ENCODE data around the gene PDE1A.
"Not testable (repeated sequence)": the region's sequence is repeated elsewhere in the genome, so short reads cannot be mapped to it uniquely, and the experiment has no call there.

The PDE1A gene

DNA sequence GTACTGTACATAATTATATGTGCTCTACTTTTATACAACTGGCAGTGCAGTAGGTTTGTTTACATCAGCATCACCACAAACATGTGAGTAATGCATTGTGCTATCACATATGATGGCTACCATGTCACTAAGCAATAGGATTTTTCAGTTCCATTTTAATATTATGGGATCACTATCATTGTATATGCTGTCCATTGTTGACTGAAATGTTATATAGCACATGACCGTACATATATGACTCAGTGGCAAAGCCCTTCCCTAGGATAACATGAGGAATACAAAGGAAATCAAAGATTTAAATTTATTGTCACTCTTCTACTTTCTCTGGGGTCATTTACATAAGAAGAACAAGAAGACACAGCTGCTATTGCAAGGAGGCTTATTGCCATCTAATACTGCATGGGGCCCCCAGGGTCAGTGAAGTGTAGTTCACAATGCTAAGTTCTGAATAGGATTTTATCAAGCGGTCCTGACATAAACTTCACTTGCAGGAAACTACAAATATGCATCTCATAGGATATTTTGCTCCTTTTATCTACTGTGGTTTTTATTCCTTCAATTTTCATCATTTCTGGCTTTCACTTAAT, 21.8 kb downstream of the PDE1A start:
- no peak for DNase-seq

DNA sequence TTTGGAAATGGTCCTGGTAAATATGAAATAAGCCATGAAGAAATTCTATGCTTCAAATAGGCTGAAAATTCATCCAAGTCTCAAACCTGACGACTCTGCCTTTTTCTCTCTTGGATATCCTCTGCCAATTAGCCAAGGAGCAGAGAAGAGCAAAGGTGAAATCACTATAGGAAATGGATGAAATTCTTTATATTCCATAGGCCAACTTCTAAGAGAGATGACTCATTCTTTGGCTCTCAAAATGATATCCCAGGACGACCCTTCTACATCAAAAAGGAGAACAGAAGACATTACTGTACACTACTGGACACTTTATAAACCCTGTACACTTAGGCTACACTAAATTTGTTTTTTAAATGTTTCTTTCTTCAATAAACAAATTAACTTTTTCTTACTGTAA, 22.7 kb downstream of the PDE1A start:
- DNase-seq = no peak

DNA sequence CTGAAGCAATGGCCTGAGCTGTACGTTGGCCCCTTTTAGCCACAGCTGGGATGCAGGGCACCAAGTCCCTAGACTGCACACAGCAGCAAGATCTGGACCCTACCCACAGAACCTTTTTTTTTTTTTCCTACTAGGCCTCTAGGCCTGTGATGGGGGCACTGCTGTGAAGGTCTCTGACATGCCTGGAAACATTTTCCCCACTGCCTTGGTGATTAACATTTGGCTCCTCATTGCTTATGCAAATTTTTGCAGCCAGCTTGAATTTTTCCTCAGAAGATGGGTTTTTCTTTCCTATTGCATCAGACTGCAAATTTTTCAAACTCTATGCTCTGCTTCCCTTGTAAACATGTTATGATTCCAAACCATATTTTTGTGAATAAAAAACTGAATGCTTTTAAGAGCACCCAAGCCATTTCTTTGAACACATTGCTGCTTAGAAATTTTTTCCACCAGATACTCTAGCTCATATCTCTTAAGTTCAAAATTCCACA, 33.5 kb downstream of the PDE1A start:
- no peak for DNase-seq

DNA sequence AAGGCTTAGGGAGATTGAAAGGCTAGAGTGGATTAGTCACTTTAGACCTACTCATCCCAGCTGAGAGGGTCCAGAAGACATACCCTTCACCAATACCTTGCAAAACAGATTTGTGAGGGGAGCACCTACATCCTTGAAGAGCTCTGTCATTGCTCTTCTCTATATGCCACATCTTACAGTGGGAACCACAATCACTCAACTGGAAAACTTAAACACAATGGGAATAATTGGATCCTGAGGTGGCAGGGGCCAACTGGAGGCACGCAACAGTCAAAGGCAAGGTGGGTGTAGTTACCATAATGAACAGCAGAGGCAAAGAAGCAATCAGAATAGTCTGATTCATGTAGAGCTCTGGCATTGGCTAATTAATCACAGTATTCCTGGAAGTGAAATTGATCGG, 35.4 kb downstream of the PDE1A start:
- no peak for DNase-seq

DNA sequence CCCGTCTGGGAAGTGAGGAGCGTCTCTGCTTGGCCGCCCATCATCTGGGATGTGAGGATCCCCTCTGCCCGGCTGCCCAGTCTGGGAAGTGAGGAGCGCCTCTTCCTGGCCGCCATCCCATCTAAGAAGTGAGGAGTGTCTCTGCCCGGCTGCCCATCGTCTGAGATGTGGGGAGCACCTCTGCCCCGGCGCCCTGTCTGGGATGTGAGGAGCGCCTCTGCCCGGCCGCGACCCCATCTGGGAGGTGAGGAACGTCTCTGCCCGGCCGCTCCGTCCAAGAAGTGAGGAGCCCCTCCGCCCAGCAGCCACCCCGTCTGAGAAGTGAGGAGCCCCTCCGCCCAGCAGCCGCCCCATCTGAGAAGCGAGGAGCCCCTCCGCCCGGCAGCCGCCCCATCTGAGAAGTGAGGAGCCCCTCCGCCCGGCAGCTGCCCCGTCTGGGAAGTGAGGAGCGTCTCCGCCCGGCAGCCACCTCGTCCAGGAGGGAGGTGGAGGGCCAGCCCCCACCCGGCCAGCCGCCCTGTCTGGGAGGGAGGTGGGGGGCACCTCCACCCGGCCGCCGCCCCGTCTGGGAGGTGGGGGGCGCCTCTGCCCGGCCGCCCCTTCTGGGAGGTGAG, 40.5 kb downstream of the PDE1A start:
- DNase-seq = not testable (repeated sequence)

DNA sequence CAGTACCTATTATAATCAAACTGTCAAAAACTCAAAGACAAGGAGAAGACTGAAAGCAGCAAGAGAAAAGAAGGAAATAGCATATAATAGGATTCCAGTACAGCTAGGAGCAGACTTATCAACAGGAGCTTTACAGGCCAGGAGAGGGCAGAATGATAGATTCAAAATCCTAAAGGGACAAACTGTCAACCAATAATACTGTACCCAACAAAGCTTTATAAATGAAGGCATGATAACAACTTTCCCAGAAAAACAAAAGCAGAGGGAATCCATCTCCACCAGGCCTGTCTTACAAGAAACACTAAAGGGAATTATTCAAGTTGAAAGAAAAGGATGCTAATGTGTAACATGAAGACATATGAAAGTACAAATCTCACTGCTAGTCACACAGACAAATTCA, 42.0 kb downstream of the PDE1A start:
- no peak for DNase-seq

DNA sequence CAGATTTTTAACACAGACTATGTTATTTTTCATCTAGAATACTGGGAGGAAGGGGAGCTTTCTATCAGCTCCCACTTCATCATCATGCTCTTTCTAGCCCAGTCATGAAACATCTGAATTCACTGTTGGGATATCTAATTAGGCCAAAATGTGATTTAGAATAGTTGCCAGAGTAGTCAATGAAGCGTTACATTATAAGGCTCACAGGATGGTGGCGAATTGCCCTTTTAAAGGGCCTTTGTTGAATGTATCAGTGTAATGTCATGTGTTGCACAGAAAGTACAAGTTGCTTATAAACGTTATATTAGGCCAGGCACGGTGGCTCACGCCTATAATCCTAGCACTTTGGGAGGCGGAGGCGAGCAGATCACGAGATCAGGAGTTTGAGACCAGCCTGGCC, 45.6 kb downstream of the PDE1A start:
- no peak for DNase-seq

DNA sequence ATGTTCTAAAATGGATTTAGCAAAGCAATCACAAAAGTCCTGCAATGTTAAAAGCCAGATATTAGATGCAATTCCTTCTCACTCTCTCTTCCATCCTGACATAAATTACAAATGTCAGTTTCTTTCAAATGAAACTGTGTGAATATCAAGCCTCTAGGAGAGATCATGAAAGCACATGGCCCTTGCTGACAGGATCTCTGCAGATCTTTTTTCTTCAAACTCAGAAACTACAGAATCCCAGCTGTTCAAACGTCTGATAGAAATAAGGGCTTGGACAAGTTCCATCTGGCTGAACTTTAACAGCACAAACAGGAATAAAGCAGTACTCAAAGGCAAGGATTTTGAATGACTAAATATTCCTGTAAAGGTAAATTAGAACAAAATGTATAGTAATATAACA, 47.6 kb downstream of the PDE1A start:
- no peak for DNase-seq

DNA sequence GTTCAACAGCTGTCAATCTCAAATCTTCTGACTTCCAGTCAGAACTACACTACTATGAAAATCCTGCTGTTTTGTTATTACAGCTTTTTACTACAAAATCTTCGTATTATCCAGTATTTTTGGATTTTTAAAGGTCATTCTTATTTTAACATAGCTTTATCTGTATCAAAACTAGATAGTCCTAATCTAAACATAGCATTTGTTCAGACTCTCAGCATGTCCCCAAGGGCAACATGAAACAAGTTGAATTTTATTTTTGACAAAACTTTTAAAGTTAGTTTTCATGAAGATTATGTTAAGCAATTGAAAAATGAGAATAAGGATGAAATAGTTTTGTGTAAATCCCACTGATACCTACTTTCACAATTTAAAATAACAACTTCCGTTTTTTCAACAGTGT, 48.1 kb downstream of the PDE1A start:
- no peak for DNase-seq

DNA sequence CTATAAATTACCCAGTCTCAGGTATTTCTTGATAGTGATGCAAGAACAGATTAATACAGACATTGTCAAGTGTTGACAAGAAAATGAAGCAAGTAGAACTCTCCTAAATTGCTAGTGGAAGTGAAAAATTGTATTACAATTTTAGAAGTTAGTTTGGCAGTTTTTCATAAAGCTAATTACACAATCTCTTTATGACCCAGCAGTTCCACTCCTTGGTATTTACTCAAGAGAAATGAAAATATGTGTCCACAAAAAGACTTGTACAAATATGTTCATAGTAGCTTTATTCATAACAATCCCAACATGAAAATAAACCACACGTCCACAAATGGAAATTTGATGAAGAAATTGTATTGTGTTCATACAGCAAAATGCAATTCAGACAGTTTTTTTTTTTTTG, 49.4 kb downstream of the PDE1A start:
- no peak for DNase-seq

DNA sequence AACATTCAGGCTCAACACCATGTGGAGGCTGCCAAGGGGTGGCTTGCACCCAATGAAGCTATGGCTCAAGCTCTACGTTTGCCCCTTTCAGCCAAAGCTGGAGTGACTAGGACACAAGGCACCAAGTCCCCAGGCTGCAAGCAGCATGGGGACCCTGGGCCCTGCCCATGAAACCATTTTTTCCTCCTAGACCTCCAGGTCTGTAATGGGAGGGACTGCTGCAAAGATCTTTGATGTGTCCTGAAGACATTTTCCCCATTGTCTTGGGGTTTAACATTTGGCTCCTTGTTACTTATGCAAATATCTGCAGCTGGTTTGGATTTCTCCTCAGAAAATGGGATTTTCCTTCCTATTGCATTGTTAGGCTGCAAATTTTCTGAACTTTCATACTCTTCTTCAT, 51.0 kb downstream of the PDE1A start:
- no peak for DNase-seq

DNA sequence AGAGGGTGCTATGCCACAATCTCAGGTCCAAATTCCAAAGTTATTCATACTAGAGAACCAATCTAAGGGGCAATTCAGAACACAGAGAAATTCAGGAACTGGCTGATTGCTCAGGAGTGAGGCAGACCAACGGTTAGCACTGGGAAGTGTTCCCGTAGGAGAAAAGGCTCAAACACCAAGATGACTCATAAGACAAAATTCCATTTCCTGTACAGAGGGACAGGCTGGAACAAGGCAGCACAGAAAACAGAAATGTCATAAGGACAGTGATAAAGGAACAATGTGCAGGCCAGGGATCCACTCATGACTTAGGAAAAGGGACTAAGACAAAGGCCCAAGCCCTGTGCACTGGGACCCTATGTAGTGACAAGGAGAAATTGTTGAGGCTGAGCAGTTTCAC, 54.2 kb downstream of the PDE1A start:
- no peak for DNase-seq

DNA sequence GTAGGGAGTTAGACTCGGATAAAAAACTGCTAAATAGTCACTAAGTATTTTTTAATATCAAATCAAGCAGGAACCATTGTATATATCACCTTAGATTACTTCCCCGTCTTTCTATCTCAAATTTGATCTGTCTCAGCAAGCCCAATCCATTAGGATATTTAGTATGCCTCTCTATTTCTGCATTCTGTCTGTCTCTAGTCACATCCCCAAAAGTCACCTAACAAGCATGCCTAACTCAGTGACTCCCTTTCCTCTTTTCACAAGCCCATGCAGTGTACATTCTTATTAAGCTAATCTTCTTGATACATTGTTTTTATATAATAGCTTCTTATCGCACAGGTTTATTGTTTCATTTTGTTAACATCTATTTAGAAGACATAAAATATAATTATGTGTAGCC, 57.8 kb downstream of the PDE1A start:
- no peak for DNase-seq

DNA sequence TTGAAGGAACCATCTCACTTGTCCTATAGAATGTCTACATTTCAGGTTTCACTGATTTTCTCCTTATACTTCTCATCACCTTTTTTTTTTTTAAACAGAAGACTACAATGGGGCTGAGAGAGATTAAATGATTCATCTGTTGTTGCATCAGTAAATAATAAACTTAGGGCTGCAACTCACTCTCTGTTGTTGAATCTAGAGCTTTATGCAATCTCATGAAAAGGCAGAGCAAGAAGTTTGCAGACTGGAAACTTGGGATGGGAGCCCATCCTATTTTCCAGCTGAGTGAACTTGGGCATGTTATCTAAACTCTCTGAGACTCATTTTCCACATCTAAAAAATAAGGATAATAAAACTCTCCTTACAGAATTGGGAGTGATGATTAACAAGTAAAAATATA, 58.4 kb downstream of the PDE1A start:
- no peak for DNase-seq

DNA sequence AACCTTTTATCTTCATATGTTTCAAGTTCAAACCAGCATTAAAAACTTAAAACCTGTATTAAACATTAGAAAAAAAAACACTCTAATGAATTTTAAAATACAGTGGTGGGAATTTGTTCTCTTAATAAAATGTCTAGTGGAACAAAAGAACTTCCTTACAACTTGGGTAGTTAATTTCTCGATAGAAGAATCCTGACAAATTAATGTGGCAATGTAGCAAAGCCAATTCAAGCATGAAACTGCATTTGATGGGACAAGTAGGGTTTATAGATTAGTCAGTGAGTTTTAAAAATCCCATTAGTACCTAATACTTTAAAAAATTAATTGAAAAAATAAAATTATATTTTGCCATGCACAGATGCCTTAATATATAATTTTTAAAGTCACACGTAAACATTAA, 59.4 kb downstream of the PDE1A start:
- DNase-seq = no peak

DNA sequence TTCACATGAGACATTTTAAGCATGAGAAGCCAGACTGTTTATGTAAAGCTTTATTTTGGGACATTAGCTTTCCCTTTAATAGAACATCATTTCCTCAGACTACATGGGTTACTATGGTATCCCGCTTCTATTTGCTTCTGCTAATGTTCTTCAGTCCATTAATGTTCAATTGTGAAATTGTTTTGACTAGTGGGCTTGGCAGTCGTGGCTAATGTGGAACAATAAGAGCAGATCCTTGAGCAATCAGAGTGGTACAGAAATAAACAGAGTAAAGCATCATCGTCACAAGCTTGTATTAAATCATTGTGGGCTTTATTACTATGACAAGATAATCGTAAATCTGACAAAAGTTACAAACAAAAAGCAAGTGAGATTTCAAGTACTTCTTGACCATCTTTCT, 60.2 kb downstream of the PDE1A start:
- DNase-seq = no peak

DNA sequence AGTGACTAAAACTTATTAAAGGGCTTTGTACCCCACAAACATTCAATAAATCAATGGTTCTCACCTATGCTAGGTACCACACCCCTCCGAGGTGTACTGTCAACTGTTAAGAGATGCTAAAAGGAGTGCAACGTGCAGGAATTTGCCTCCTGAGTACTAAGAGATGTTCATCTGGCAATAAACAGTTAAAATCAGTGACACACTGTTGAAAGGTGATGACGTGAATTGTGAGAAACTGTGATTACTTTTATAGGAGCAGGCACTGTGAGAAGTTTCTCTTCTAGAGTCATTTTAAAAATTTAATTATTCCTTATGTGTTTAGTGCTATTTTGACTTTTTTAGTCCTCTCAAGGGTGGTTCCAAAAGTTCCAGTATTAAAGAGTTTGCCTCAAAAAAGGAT, 61.0 kb downstream of the PDE1A start:
- no peak for DNase-seq

DNA sequence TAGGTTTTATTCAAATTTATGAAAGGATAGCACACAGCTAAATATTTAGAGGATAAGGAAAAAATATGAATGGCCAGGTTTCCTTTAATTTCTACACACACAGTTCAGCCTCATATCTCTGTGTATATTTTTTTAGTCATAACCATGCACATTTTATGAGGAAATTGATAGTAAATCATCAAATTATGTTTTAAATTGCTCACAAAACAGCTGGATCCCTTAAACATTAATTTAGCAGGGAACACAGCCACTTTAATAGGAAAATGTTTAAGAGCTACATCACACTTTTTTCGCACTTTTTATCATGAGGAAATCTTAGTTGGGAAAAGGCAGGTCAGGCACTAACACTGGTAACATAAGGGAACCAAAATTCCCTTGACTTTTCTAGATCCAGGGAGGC, 65.4 kb downstream of the PDE1A start:
- no peak for DNase-seq

DNA sequence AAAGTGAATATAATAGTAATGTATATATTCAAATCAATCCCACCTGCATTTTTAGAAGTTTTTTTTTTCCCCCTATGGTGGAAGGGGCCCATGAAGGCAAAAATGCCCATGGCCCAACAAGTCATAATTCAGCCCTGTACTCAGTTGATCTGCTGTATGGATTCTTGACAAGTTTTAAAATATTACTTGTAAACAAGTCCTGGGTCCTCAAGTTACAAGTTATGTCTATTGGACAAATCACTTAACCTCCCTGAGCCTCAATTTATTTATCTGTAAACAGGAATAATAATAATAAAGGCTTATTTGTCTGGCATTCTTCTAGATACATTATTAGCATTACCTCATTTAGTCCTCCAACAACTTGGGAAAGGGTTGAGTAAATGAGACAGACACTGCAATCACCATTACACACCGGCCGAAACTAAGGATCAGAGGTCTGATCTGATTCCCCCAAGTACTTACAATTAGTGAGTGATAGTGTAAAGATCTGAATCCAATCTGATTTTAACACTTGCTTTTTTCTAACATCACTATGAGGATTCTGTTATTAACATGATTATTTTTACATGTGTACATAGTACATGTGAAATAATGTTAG, 66.1 kb downstream of the PDE1A start:
- no peak for DNase-seq

DNA sequence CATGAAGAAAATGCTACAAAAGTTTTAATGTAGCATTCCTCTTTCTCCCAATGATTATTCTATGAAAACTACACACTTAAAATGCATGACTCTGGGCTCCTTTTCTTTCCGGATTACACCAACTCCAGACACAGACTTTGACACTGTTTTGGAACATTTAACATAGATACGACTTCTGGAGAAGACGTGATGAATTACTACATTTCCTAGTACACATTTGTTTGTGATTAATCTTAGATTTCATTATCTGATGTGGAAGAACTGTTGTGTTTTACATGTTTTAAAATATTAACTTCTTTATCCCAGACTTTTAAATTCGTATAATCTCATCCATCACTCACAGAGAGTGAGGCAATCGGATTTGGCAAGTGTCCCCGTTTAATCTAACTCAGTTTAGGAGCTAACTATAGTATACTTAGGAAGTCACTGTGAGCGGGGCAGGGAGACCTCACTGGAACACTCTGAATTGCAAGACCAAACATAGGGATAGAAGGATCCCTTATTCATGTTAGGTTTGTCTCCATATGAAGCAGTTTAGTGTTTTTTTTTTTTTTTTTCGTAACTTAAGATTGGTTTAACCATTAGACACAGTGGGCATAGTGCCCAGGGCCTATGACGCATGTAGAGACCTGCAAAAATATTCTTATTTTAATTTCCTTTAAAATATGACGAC, 66.7 kb downstream of the PDE1A start:
- no peak for DNase-seq

DNA sequence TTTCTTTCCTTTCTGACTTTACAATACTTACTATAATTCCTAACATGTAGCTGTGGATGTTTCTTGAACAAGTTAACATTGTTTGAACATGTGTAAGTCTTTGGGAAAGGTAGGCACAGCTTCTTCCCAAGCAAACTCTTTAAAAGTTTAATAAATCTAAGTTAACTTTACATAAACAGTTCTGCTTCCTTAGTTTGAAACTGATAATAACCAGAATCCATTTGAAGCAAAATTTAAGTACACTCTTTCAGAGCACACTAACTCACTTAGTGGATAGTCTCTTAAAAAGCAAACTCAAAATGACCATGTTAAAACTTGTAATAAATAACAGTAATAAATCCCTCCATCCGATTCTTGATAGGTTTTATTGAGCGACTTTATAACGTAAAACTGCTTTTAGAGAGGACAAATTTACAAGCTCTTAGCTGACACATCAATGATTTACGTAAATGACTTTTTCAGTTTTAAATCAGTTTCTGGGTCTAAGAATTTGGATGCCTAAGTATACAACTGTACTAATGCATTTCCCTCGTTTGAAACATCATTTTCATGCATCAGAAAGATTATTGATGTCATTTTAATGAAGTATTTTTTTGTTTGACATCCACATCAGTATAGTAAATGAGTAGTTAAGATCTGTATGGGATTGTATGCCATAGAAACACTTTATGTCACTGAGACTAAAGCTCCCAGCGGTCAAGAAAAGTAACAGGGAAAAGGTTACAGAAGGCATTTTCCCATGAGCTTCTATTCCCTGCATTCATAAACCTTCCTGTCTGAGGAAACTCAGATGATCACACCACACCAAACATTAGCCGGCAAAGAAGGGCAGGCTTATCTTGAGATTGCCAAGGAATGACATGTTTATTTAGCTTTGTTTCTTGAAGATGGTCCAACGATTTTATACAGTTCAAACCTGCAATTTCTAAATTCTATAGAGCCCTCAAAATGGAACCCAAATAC, 67.5 kb downstream of the PDE1A start:
- no peak for DNase-seq

DNA sequence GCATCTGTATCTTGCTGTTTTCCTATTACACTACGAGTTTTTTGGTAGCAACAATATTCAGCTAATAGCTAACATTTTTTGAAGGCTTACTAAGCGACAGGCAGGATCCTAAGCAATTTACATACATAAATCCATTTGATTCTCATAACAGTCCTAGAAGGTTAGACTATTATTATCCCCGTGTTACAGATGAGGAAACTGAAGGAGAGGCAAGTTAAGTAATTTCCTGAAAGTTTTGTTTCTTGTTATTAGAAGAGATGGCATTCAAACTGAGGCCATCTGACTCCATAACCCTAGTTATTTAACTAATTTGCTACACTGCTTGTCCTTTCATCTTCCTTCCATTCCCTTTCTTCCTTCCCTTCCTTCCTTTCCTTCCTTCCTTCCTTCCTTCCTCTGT, 68.2 kb downstream of the PDE1A start:
- DNase-seq = no peak

DNA sequence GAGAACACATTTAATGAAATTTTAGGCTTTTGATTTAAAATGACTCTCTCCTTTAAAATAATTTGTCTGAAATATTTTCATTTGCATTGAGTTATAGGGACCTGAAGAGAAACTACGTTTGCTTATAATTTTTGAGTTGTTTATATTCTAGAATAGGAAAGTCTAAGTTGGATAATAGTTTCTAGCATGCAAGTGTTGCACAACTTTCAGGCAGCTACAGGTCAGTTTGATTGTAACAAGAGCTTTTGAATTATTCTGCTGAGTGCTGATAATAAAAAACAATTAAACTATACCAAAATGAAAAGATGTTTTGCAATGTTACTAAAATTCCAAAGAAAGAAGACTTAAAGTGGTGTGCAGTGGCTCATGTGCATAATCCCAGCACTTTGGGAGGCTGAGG, 71.0 kb downstream of the PDE1A start:
- no peak for DNase-seq
